Parathyroid adenoma (tissue), 2 donors: ENCODE measurements around the gene GALNT16.

ENCODE experiments used
- H2AFZ ChIP-seq: fragments of 300-600 bp; sonication (generic); one replicate; pipeline ENCODE4 v1.7.0; 2017; ENCODE audit warnings: antibody characterized with exemption, mild to moderate bottlenecking
- H3K27ac ChIP-seq: fragments of 300-600 bp; sonication (generic); one replicate; pipeline ENCODE4 v1.7.0; 2017
- H3K27me3 ChIP-seq: fragments of 300-600 bp; sonication (generic); one replicate; pipeline ENCODE4 v1.7.0; 2017; ENCODE audit warnings: low read length; ENCODE audit not compliant: control insufficient read depth, insufficient read depth
- H3K36me3 ChIP-seq: fragments of 300-600 bp; sonication (generic); one replicate; pipeline ENCODE4 v1.7.0; 2017; ENCODE audit warnings: low read length; ENCODE audit not compliant: control insufficient read depth, insufficient read depth
- H3K4me1 ChIP-seq: fragments of 300-600 bp; sonication (generic); one replicate; pipeline ENCODE4 v1.7.0; 2017; ENCODE audit warnings: control low read depth
- H3K4me2 ChIP-seq: fragments of 300-600 bp; sonication (generic); one replicate; pipeline ENCODE4 v1.7.0; 2017; ENCODE audit warnings: low read length
- H3K4me3 ChIP-seq: fragments of 300-600 bp; sonication (generic); one replicate; pipeline ENCODE4 v1.7.0; 2017; ENCODE audit warnings: low read depth, low read length
- H3K79me2 ChIP-seq: fragments of 300-600 bp; sonication (generic); one replicate; pipeline ENCODE4 v1.7.0; 2017; ENCODE audit warnings: control low read depth
- H3K9ac ChIP-seq: fragments of 300-600 bp; sonication (generic); one replicate; pipeline ENCODE4 v1.7.0; 2017; ENCODE audit warnings: mild to moderate bottlenecking
- H3K9me3 ChIP-seq: fragments of 300-600 bp; sonication (generic); one replicate; pipeline ENCODE4 v1.7.0; 2017; ENCODE audit warnings: low read length; ENCODE audit not compliant: control insufficient read depth
- CTCF ChIP-seq: fragments of 300-600 bp; sonication (generic); IDR thresholded peaks from one replicate; pipeline ENCODE4 v1.7.0; 2017; ENCODE audit warnings: antibody characterized with exemption, mild to moderate bottlenecking
- donor health status: primary hyperparathyroidism.

Gene GALNT16

GRCh38 chr14:69266572-69267345 lies 6.8 kb downstream of the GALNT16 start:
- no peak overlapping the region for H3K27ac ChIP-seq
- H2AFZ ChIP-seq: no peak overlapping the region
- no peaks in the 10 kb centered on the region for H3K9me3 ChIP-seq
- H3K9ac ChIP-seq: no peak overlapping the region
- H3K4me3 ChIP-seq: no peak overlapping the region
- H3K79me2 ChIP-seq: no peaks in the 10 kb centered on the region
- no peaks in the 10 kb centered on the region for H3K36me3 ChIP-seq
- H3K27me3 ChIP-seq: no peaks in the 10 kb centered on the region
- no peaks in the 10 kb centered on the region for H3K4me1 ChIP-seq
- H3K4me2 ChIP-seq: no peak overlapping the region
- TF ChIP-seq CTCF: no peak

- Histone ChIP-seq H3K4me2 (no peak overlapping the region), H3K27me3 (no peaks in the 10 kb centered on the region), H3K4me1 (no peaks in the 10 kb centered on the region), H3K36me3 (no peaks in the 10 kb centered on the region), H3K9me3 (no peaks in the 10 kb centered on the region), H2AFZ (no peak overlapping the region), H3K9ac (no peak overlapping the region), H3K27ac (no peak overlapping the region), H3K4me3 (no peak overlapping the region), H3K79me2 (no peaks in the 10 kb centered on the region)
- no peak for TF ChIP-seq CTCF
Observed at GRCh38 chr14:69267492-69267891, 7.5 kb downstream of the GALNT16 start.

- H3K27ac ChIP-seq: no peak overlapping the region
Observed at GRCh38 chr14:69268223-69268622, 8.3 kb downstream of the GALNT16 start.

GRCh38 chr14:69268763-69269162 lies 8.8 kb downstream of the GALNT16 start:
- H3K4me3 ChIP-seq: no peak overlapping the region
- H3K4me1 ChIP-seq: no peaks in the 10 kb centered on the region
- TF ChIP-seq CTCF: no peak
- no peak overlapping the region for H3K27ac ChIP-seq
- H3K4me2 ChIP-seq: no peak overlapping the region
- no peak overlapping the region for H2AFZ ChIP-seq
- no peaks in the 10 kb centered on the region for H3K79me2 ChIP-seq
- H3K9ac ChIP-seq: no peak overlapping the region
- H3K9me3 ChIP-seq: no peaks in the 10 kb centered on the region
- H3K36me3 ChIP-seq: no peaks in the 10 kb centered on the region
- H3K27me3 ChIP-seq: no peaks in the 10 kb centered on the region

More at GRCh38 chr14:69268223-69268622, 8.3 kb downstream of the GALNT16 start:
- H3K4me1 ChIP-seq: no peaks in the 10 kb centered on the region
- no peaks in the 10 kb centered on the region for H3K79me2 ChIP-seq
- TF ChIP-seq CTCF: no peak
- no peaks in the 10 kb centered on the region for H3K27me3 ChIP-seq
- no peak overlapping the region for H3K4me2 ChIP-seq
- H2AFZ ChIP-seq: no peak overlapping the region
- no peaks in the 10 kb centered on the region for H3K36me3 ChIP-seq
- H3K9me3 ChIP-seq: no peaks in the 10 kb centered on the region
- H3K9ac ChIP-seq: no peak overlapping the region
- no peak overlapping the region for H3K4me3 ChIP-seq

GRCh38 chr14:69269381-69269780 lies 9.4 kb downstream of the GALNT16 start:
- no peaks in the 10 kb centered on the region for H3K4me1 ChIP-seq
- H3K4me3 ChIP-seq: no peak overlapping the region
- no peak overlapping the region for H3K27ac ChIP-seq
- no peak overlapping the region for H3K9ac ChIP-seq
- no peaks in the 10 kb centered on the region for H3K36me3 ChIP-seq
- TF ChIP-seq CTCF: no peak
- H3K79me2 ChIP-seq: no peaks in the 10 kb centered on the region
- no peak overlapping the region for H3K4me2 ChIP-seq
- no peaks in the 10 kb centered on the region for H3K9me3 ChIP-seq
- H3K27me3 ChIP-seq: no peaks in the 10 kb centered on the region
- no peak overlapping the region for H2AFZ ChIP-seq
